HK-2 (cell line): ENCODE measurements around the gene ZNF229.
"Not testable (repeated sequence)": the region's sequence is repeated elsewhere in the genome, so short reads cannot be mapped to it uniquely, and the experiment has no call there.

Experiments
- DNase-seq: peaks from one replicate; pipeline ENCODE4 v3.0.0-alpha.2; 2018; ENCODE audit not compliant: unreplicated experiment

ZNF229 gene

GRCh38 chr19:44447916-44448674 is at the start of gene ZNF229:
Gene ZNF229, minus strand, starts transcription at chr19:44448472. Its CDS starts 5,625 bp downstream, at chr19:44442847.
- DNase-seq = peak; percentile 92

DNA sequence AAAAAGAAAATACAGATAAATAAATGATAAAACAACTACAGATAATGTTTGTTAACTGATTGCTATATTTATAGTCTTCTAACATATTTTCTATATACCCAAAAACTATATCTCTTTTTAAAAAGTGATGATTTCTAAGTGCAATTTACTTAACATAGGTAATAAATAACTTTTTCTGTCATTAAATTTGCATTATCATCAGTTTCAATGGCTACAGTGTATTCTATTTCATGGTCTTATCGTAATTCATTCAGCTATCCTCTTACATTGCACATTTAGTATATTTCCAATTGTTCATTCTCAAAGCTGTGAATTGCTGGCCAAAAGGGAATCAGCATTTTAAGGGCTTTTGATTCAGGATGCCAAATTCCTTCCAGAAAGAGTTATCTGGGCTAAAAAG is 48.4 kb upstream of the ZNF229 start:
- DNase-seq = no peak

DNA sequence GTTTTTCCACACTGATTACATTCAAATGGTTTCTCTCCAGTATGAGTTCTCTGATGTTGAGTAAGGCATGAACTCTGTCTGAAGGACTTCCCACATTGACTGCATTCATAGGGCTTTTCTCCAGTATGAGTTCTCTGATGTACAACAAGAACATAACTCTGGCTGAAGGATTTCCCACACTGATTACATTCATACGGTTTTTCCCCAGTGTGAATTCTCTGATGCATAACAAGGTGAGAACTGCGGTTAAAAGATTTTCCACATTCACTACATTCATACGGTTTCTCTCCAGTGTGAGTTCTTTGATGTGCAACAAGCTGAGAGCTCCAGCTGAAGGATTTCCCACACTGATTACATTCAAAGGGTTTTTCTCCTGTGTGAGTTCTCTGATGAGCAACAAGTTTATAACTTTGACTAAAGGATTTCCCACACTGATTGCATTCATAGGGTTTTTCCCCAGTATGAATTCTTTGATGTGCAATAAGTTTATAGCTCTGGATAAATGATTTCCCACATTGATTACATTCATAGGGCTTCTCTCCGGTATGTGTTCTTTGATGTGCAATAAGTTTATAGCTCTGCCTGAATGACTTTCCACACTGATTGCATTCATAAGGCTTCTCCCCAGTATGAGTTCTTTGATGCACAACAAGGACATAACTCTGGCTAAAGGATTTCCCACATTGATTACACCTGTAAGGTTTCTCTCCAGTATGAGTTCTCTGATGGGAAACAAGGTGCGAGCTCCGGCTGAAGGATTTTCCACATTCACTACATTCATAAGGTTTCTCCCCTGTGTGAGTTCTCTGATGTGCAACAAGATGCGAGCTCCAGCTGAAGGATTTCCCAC is 28.5 kb upstream of the ZNF229 start:
- no peak for DNase-seq

DNA sequence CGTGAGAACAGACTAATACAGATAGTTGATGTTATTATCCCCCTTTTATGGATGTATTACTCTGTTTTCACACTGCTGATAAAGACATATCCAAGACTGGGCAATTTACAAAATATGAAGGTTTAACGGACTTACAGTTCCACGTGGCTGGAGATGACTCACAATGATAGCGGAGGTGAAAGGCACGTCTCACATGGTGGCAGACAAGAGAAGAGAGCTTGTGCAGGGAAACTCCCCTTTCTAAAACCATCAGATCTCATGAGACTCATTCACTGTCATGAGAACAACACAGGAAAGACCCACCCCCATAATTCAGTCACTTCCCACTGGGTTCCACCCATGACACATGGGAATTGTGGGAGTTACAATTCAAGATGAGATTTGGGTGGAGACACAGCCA is 20.5 kb upstream of the ZNF229 start:
- DNase-seq = not testable (repeated sequence)

DNA sequence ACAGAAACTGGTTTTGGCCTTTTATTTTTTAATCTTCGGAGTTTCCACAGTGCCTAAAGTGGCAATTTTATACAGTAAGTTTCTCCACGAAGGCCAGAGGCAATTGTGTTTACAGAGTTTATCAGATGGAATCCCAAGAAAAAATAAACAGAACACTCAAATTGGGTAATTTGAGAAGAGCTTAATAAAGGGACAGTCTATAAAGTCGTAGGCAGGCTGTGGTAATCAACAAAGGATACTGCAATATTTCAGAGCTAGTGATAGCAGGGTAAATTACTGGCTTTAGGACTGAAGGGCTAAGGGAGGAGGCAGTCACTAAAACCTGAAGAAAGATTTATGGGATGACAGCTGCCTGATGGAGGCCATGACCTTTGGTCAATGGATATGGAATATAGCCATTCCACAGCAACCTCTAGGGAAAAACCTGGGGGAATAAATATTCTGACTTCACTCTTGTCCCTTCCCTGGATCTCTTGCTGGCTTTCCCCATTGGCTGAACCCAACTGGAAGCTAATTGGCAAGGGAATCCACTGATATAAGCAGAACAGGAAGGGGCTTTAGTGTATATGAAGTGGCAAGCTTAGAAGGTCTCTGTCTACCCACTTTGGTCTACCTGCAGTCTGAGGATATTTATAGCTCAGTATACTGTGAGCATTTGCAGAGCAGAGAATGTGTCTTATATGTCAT is 14.5 kb upstream of the ZNF229 start:
- DNase-seq = not testable (repeated sequence)

- DNase-seq = not testable (repeated sequence)
Observed at GRCh38 chr19:44456016-44456415, 7.7 kb upstream of the ZNF229 start.

DNA sequence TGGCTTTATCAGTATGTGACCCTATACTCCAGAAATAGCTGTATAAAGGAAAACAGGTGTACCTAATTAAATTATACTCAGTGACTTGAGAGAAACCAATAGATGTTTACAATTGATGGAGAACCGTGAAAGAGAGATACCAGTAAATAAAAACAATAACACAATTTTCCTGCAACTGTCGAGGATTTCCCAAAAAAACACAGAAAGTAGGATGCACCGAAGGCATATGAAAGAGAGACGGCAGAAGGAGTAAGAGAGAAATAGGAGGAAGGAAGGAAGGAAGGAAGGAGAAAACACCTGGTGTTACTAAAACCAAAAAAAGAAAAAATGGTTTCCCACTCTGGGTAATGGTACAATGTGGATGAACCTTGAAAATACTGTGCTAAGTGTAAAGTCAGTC is 6.8 kb upstream of the ZNF229 start:
- DNase-seq = no peak

GRCh38 chr19:44452367-44452766 is 4.1 kb upstream of the ZNF229 start:
- DNase-seq = no peak

GRCh38 chr19:44451687-44452086 is 3.4 kb upstream of the ZNF229 start:
- no peak for DNase-seq

- DNase-seq = no peak
Observed at GRCh38 chr19:44438441-44438840, 9.8 kb downstream of the ZNF229 start.

DNA sequence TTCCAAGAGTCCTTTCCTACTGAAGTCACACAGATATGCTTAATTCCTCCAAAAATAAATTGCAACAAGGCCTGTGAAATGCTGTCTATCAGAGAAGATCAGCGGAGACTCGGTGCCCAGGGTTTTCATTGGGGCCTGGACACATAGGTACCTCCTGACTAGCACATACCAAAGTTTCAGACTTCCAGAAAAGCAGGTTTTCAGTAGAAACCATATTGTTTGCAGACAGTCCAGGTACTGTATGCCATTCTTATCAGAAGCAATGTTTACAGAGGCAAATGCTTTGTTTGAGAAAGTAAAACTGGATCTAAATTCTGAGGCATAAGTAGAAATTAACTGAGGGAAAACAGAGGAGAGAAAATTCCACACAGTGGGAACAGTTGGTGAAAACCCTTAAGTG is 12.8 kb downstream of the ZNF229 start:
- DNase-seq = no peak

DNA sequence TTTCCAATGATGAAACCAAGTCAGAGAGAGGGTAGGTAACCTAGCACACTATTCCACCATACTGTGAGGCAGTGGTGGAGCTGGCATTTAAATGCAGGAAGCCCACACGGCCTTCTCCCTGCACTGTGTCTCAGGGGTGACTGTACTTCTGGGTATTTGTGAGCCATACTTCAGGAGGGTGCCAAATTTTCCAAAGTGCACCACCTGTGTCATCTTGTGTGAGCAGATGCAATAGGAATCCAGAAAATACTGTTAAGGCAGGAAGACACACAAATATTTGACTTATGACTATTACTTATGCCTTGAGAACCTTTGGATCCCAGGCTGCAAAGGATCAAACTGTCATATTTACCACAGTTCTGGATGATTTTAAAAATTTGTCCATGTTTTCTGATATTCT is 17.3 kb downstream of the ZNF229 start:
- no peak for DNase-seq

- not testable (repeated sequence) for DNase-seq
Observed at GRCh38 chr19:44415553-44415952, 32.7 kb downstream of the ZNF229 start.

- peak; percentile 97 for DNase-seq
Observed at GRCh38 chr19:44401139-44402115, 46.8 kb downstream of the ZNF229 start, which contains the start of gene ZNF285. Gene ZNF285, minus strand, starts transcription at chr19:44401608. Its CDS starts 4,395 bp downstream, at chr19:44397213.

DNA sequence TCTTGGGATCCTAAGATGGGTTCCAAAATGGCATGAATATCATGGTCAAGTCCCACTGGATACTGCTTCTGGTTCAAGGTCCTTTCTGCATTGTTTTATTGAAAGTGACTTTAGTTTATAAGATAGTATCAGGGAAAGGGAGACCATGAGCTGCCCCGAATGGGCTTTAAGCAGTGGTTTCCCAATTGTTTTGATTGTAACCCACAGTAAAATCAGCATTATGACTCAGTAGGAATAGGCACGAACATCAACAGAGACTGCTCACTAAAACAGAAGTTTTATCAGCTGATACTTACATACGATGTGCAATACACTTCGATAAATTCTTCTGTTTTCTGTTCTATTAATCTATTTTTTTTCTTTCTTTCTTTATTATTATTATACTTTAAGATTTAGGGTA is 59.0 kb downstream of the ZNF229 start:
- DNase-seq = not testable (repeated sequence)
